ENCODE measurements around the gene SV2A.

SV2A gene

GRCh38 chr1:149931212-149931790 lies 13.7 kb upstream of the SV2A start:
- H3K9me3 ChIP-seq (ENCODE audit: insufficient read depth, low read depth, low read length): no peaks in the 10 kb centered on the region
- no peak overlapping the region for H3K4me3 ChIP-seq (ENCODE audit: low read depth, low read length)
- H2BK12ac ChIP-seq (ENCODE audit: low read length): no peak overlapping the region
- H3K18ac ChIP-seq (ENCODE audit: low read length): no peak overlapping the region
- no peak overlapping the region for H2AK5ac ChIP-seq (ENCODE audit: low read length)
- H3K27me3 ChIP-seq (ENCODE audit: insufficient read depth, low read length): no peaks in the 10 kb centered on the region
- no peak overlapping the region for H2BK120ac ChIP-seq (ENCODE audit: insufficient read depth, low read length, poor library complexity)
- no peak overlapping the region for H3K23ac ChIP-seq (ENCODE audit: low read length)
- no peak overlapping the region for H3K9ac ChIP-seq (ENCODE audit: low read length)
- no peak overlapping the region for H3K4ac ChIP-seq (ENCODE audit: low read depth, low read length)
- WGBS (ENCODE audit: extremely low coverage, insufficient coverage, insufficient read length): no CpG with 5 or more reads among the region's 13 CpGs
- peaks cover 9 to 17% of the 10 kb centered on the region in 2 experiments for H3K4me1 ChIP-seq (ENCODE audit: control insufficient read depth in 1 of 2, insufficient read depth in 2 of 2, low read length in 2 of 2)
- H2AFZ ChIP-seq (ENCODE audit: insufficient read depth, low read length, poor library complexity): no peak overlapping the region
- DNase-seq: no peak
- no peak overlapping the region for H4K8ac ChIP-seq (ENCODE audit: low read depth, low read length)
- H2BK5ac ChIP-seq (ENCODE audit: low read depth, low read length, poor library complexity): no peak overlapping the region
- H3K14ac ChIP-seq (ENCODE audit: low read length): no peak overlapping the region
- no peak overlapping the region for H3K27ac ChIP-seq (ENCODE audit: low read depth, low read length)
- no peak overlapping the region for H3K4me2 ChIP-seq (ENCODE audit: low read length)
- no peak overlapping the region for H4K91ac ChIP-seq (ENCODE audit: low read depth, low read length)
- H3K79me2 ChIP-seq (ENCODE audit: control insufficient read depth, insufficient read depth, low read length, poor library complexity): peaks cover 10% of the 10 kb centered on the region
- no peak overlapping the region for H4K12ac ChIP-seq (ENCODE audit: low read depth, low read length)
- H3K79me1 ChIP-seq (ENCODE audit: low read length): peaks cover 16% of the 10 kb centered on the region
- H3K36me3 ChIP-seq (ENCODE audit: control insufficient read depth in 1 of 2, insufficient read depth in 2 of 2, low read length in 2 of 2): peaks cover 19 to 45% of the 10 kb centered on the region in 2 experiments

- Histone ChIP-seq H2AK5ac (ENCODE audit: low read length) (no peak overlapping the region), H3K23ac (ENCODE audit: low read length) (no peak overlapping the region), H2BK5ac (ENCODE audit: low read depth, low read length, poor library complexity) (no peak overlapping the region), H3K36me3 (ENCODE audit: control insufficient read depth in 1 of 2, insufficient read depth in 2 of 2, low read length in 2 of 2) (peaks cover 25 to 58% of the 10 kb centered on the region in 2 experiments), H3K79me1 (ENCODE audit: low read length) (peaks cover 11% of the 10 kb centered on the region), H3K4me3 (ENCODE audit: low read depth, low read length) (no peak overlapping the region), H3K79me2 (ENCODE audit: control insufficient read depth, insufficient read depth, low read length, poor library complexity) (peaks cover 8% of the 10 kb centered on the region), H3K27me3 (ENCODE audit: insufficient read depth, low read length) (no peaks in the 10 kb centered on the region), H2BK120ac (ENCODE audit: insufficient read depth, low read length, poor library complexity) (no peak overlapping the region), H4K8ac (ENCODE audit: low read depth, low read length) (no peak overlapping the region), H2AFZ (ENCODE audit: insufficient read depth, low read length, poor library complexity) (no peak overlapping the region), H3K4ac (ENCODE audit: low read depth, low read length) (no peak overlapping the region), H3K9ac (ENCODE audit: low read length) (no peak overlapping the region), H3K18ac (ENCODE audit: low read length) (no peak overlapping the region), H4K12ac (ENCODE audit: low read depth, low read length) (no peak overlapping the region), H3K4me1 (ENCODE audit: control insufficient read depth in 1 of 2, insufficient read depth in 2 of 2, low read length in 2 of 2) (peaks cover 7 to 10% of the 10 kb centered on the region in 2 experiments), H3K9me3 (ENCODE audit: insufficient read depth, low read depth, low read length) (no peaks in the 10 kb centered on the region), H3K14ac (ENCODE audit: low read length) (no peak overlapping the region), H3K4me2 (ENCODE audit: low read length) (no peak overlapping the region), H2BK12ac (ENCODE audit: low read length) (no peak overlapping the region), H3K27ac (ENCODE audit: low read depth, low read length) (no peak overlapping the region), H4K91ac (ENCODE audit: low read depth, low read length) (peak overlapping the region; percentile 16)
- no peak for DNase-seq
- no CpG with 5 or more reads among the region's 2 CpGs for WGBS (ENCODE audit: extremely low coverage, insufficient coverage, insufficient read length)
Measured at GRCh38 chr1:149929856-149930255, 12.2 kb upstream of the SV2A start.

- WGBS (ENCODE audit: extremely low coverage, insufficient coverage, insufficient read length): no CpG with 5 or more reads among the region's 1 CpG
- no peak overlapping the region for H2AK5ac ChIP-seq (ENCODE audit: low read length)
- peak overlapping the region; percentile 23 for H3K9ac ChIP-seq (ENCODE audit: low read length)
- no peak overlapping the region for H2AFZ ChIP-seq (ENCODE audit: insufficient read depth, low read length, poor library complexity)
- peak overlapping the region; percentile 74 for H3K4me2 ChIP-seq (ENCODE audit: low read length)
- no peak for DNase-seq
- no peak overlapping the region for H2BK12ac ChIP-seq (ENCODE audit: low read length)
- peak overlapping the region; percentile 61 for H4K91ac ChIP-seq (ENCODE audit: low read depth, low read length)
- peaks cover 11% of the 10 kb centered on the region for H3K79me1 ChIP-seq (ENCODE audit: low read length)
- H3K27ac ChIP-seq (ENCODE audit: low read depth, low read length): peak overlapping the region; percentile 95
- H4K12ac ChIP-seq (ENCODE audit: low read depth, low read length): no peak overlapping the region
- peaks cover 8% of the 10 kb centered on the region for H3K79me2 ChIP-seq (ENCODE audit: control insufficient read depth, insufficient read depth, low read length, poor library complexity)
- H3K4me3 ChIP-seq (ENCODE audit: low read depth, low read length): peak overlapping the region; percentile 95
- no peak overlapping the region for H3K23ac ChIP-seq (ENCODE audit: low read length)
- H3K14ac ChIP-seq (ENCODE audit: low read length): no peak overlapping the region
- H4K8ac ChIP-seq (ENCODE audit: low read depth, low read length): peak overlapping the region; percentile 94
- no peaks in the 10 kb centered on the region for H3K27me3 ChIP-seq (ENCODE audit: insufficient read depth, low read length)
- peaks cover 7 to 10% of the 10 kb centered on the region in 2 experiments for H3K4me1 ChIP-seq (ENCODE audit: control insufficient read depth in 1 of 2, insufficient read depth in 2 of 2, low read length in 2 of 2)
- H3K4ac ChIP-seq (ENCODE audit: low read depth, low read length): no peak overlapping the region
- H3K18ac ChIP-seq (ENCODE audit: low read length): no peak overlapping the region
- H2BK5ac ChIP-seq (ENCODE audit: low read depth, low read length, poor library complexity): no peak overlapping the region
- peaks cover 29 to 62% of the 10 kb centered on the region in 2 experiments for H3K36me3 ChIP-seq (ENCODE audit: control insufficient read depth in 1 of 2, insufficient read depth in 2 of 2, low read length in 2 of 2)
- no peak overlapping the region for H2BK120ac ChIP-seq (ENCODE audit: insufficient read depth, low read length, poor library complexity)
- no peaks in the 10 kb centered on the region for H3K9me3 ChIP-seq (ENCODE audit: insufficient read depth, low read depth, low read length)
Measured at GRCh38 chr1:149928401-149928724, 10.7 kb upstream of the SV2A start.

- Histone ChIP-seq H2BK12ac (ENCODE audit: low read length) (peak within 1 kb of the TSS; percentile 37), H3K79me1 (ENCODE audit: low read length) (peaks cover 11% of the 10 kb centered on the region), H4K12ac (ENCODE audit: low read depth, low read length) (peak within 1 kb of the TSS; percentile 86), H3K9ac (ENCODE audit: low read length) (peak within 1 kb of the TSS; percentile 98), H4K91ac (ENCODE audit: low read depth, low read length) (peak within 1 kb of the TSS; percentile 89), H3K27ac (ENCODE audit: low read depth, low read length) (peak within 1 kb of the TSS; percentile 95), H3K14ac (ENCODE audit: low read length) (peak within 1 kb of the TSS; percentile 96), H3K36me3 (ENCODE audit: control insufficient read depth in 1 of 2, insufficient read depth in 2 of 2, low read length in 2 of 2) (peaks cover 29 to 61% of the 10 kb centered on the region in 2 experiments), H2AK5ac (ENCODE audit: low read length) (peak within 1 kb of the TSS; percentile 71), H3K4ac (ENCODE audit: low read depth, low read length) (peak within 1 kb of the TSS; percentile 92), H3K4me3 (ENCODE audit: low read depth, low read length) (peak within 1 kb of the TSS; percentile 95), H4K8ac (ENCODE audit: low read depth, low read length) (peak within 1 kb of the TSS; percentile 94), H3K4me2 (ENCODE audit: low read length) (peak within 1 kb of the TSS; percentile 74), H3K79me2 (ENCODE audit: control insufficient read depth, insufficient read depth, low read length, poor library complexity) (peaks cover 8% of the 10 kb centered on the region), H3K9me3 (ENCODE audit: insufficient read depth, low read depth, low read length) (no peaks in the 10 kb centered on the region), H3K27me3 (ENCODE audit: insufficient read depth, low read length) (no peaks in the 10 kb centered on the region), H3K23ac (ENCODE audit: low read length) (no peak within 1 kb of the TSS), H3K18ac (ENCODE audit: low read length) (peak within 1 kb of the TSS; percentile 78), H2AFZ (ENCODE audit: insufficient read depth, low read length, poor library complexity) (peak within 1 kb of the TSS; percentile 86), H2BK120ac (ENCODE audit: insufficient read depth, low read length, poor library complexity) (peak within 1 kb of the TSS; percentile 19), H3K4me1 (ENCODE audit: control insufficient read depth in 1 of 2, insufficient read depth in 2 of 2, low read length in 2 of 2) (peaks cover 7 to 10% of the 10 kb centered on the region in 2 experiments), H2BK5ac (ENCODE audit: low read depth, low read length, poor library complexity) (peak within 1 kb of the TSS; percentile 77)
- peak; percentile 94 to 97 for DNase-seq
- WGBS (ENCODE audit: extremely low coverage, insufficient coverage, insufficient read length): no CpG with 5 or more reads among the region's 47 CpGs
Measured at GRCh38 chr1:149927563-149928400, 10.1 kb upstream of the SV2A start, which contains the start of gene SF3B4. SF3B4 (minus strand) TSS chr1:149927803; CDS start chr1:149927759, 44 bp downstream.
